Measurements from ENCODE around the gene STPG3.

STPG3 gene

GRCh38 chr9:137262909-137263285 is 11.8 kb downstream of the STPG3 start:
- TF ChIP-seq POLR2A (IDR thresholded peaks at IDR 0.05; ENCODE audit: extremely low read depth, insufficient read length) = no peak
- no peak for TF ChIP-seq MYC (IDR thresholded peaks at IDR 0.05; ENCODE audit: low read depth, low read length)
- no peak for TF ChIP-seq CTCF (IDR thresholded peaks at IDR 0.05; ENCODE audit: low read depth, low read length)
- no peak for TF ChIP-seq MAX (IDR thresholded peaks at IDR 0.05; ENCODE audit: low read depth, low read length)
- no peak for DNase-seq (ENCODE audit: low read depth)
- H3K4me3 ChIP-seq (ENCODE audit: low read depth, low read length) = no peak overlapping the region

GRCh38 chr9:137263506-137263905 is 12.4 kb downstream of the STPG3 start:
- DNase-seq (ENCODE audit: low read depth) = no peak

GRCh38 chr9:137264067-137264466 is 13.0 kb downstream of the STPG3 start:
- no peak for DNase-seq (ENCODE audit: low read depth)
- TF ChIP-seq POLR2A (IDR thresholded peaks at IDR 0.05; ENCODE audit: extremely low read depth, insufficient read length) = no peak
- no peak for TF ChIP-seq CTCF (IDR thresholded peaks at IDR 0.05; ENCODE audit: low read depth, low read length)
- no peak for TF ChIP-seq MAX (IDR thresholded peaks at IDR 0.05; ENCODE audit: low read depth, low read length)
- no peak for TF ChIP-seq MYC (IDR thresholded peaks at IDR 0.05; ENCODE audit: low read depth, low read length)
- H3K4me3 ChIP-seq (ENCODE audit: low read depth, low read length) = no peak overlapping the region

More at GRCh38 chr9:137263506-137263905, 12.4 kb downstream of the STPG3 start:
- TF ChIP-seq CTCF (IDR thresholded peaks at IDR 0.05; ENCODE audit: low read depth, low read length) (no peak), MAX (IDR thresholded peaks at IDR 0.05; ENCODE audit: low read depth, low read length) (no peak), POLR2A (IDR thresholded peaks at IDR 0.05; ENCODE audit: extremely low read depth, insufficient read length) (no peak), MYC (IDR thresholded peaks at IDR 0.05; ENCODE audit: low read depth, low read length) (no peak)
- no peak overlapping the region for H3K4me3 ChIP-seq (ENCODE audit: low read depth, low read length)

GRCh38 chr9:137265496-137266161 is 14.5 kb downstream of the STPG3 start:
- DNase-seq (ENCODE audit: low read depth) = no peak

GRCh38 chr9:137266162-137266527 is 15.1 kb downstream of the STPG3 start:
- no peak overlapping the region for H3K4me3 ChIP-seq (ENCODE audit: low read depth, low read length)
- DNase-seq (ENCODE audit: low read depth) = no peak
- no peak for TF ChIP-seq MAX (IDR thresholded peaks at IDR 0.05; ENCODE audit: low read depth, low read length)
- no peak for TF ChIP-seq POLR2A (IDR thresholded peaks at IDR 0.05; ENCODE audit: extremely low read depth, insufficient read length)
- TF ChIP-seq CTCF (IDR thresholded peaks at IDR 0.05; ENCODE audit: low read depth, low read length) = no peak
- no peak for TF ChIP-seq MYC (IDR thresholded peaks at IDR 0.05; ENCODE audit: low read depth, low read length)

More at GRCh38 chr9:137265496-137266161, 14.5 kb downstream of the STPG3 start:
- H3K4me3 ChIP-seq (ENCODE audit: low read depth, low read length) = no peak overlapping the region
- TF ChIP-seq MYC (IDR thresholded peaks at IDR 0.05; ENCODE audit: low read depth, low read length) (no peak), CTCF (IDR thresholded peaks at IDR 0.05; ENCODE audit: low read depth, low read length) (no peak), MAX (IDR thresholded peaks at IDR 0.05; ENCODE audit: low read depth, low read length) (no peak), POLR2A (IDR thresholded peaks at IDR 0.05; ENCODE audit: extremely low read depth, insufficient read length) (no peak)

Data from NB4 (cell line).